ENCODE data around the gene SEC61B. TPM values are rescaled to one million over a fixed set of nuclear protein-coding genes. Genes with fewer than 3 reads are reported as not detected.

SEC61B gene
- 100 to 1,000 TPM; 186 to 199 TPM for total RNA-seq

- POLR2A ChIA-PET, result interaction anchor here (0.6 to 1.0 kb wide), 4 partner anchors 32 to 601 kb away, joined by 3 to 6 read pairs (median 4); no protein-coding TSS in a partner anchor
- CTCF ChIA-PET, result interaction anchor here (0.9 to 2.1 kb wide), 6 partner anchors 10 to 40 kb away, joined by 3 to 12 read pairs (median 4); no protein-coding TSS in a partner anchor
Measured at GRCh38 chr9:99221621-99222415, at the start of gene SEC61B, which contains the start of gene ALG2. TSS of gene SEC61B (plus strand) at chr9:99222282. CDS start at chr9:99222364, 82 bp downstream. TSS of gene ALG2 (minus strand) at chr9:99221942. CDS start at chr9:99221894, 48 bp downstream.

- ChIA-PET CTCF (no interaction called here), POLR2A (interaction anchor here (0.6 kb wide), 1 partner anchor 362 kb away, joined by 3 read pairs; no protein-coding TSS in a partner anchor)
Measured at GRCh38 chr9:99173570-99174504, 48.2 kb upstream of the SEC61B start.

GRCh38 chr9:99176527-99177013 is 45.5 kb upstream of the SEC61B start:
- CTCF ChIA-PET, result no interaction called here
- POLR2A ChIA-PET, result no interaction called here

GRCh38 chr9:99177576-99178366 is 44.3 kb upstream of the SEC61B start:
- ChIA-PET POLR2A (no interaction called here), CTCF (no interaction called here)

- POLR2A ChIA-PET, result no interaction called here
- CTCF ChIA-PET, result interaction anchor here (1.3 kb wide), 2 partner anchors 17 to 18 kb away, joined by 3 read pairs; no protein-coding TSS in a partner anchor
Measured at GRCh38 chr9:99178912-99179872, 42.9 kb upstream of the SEC61B start.

GRCh38 chr9:99180199-99180598 is 41.9 kb upstream of the SEC61B start:
- ChIA-PET CTCF (no interaction called here), POLR2A (no interaction called here)

GRCh38 chr9:99180662-99181061 is 41.4 kb upstream of the SEC61B start:
- POLR2A ChIA-PET, result no interaction called here
- CTCF ChIA-PET, result no interaction called here

- ChIA-PET POLR2A (no interaction called here), CTCF (interaction anchor here (0.8 to 1.4 kb wide), 3 partner anchors 40 to 414 kb away, joined by 3 to 4 read pairs (median 3); no protein-coding TSS in a partner anchor)
Measured at GRCh38 chr9:99181206-99181605, 40.9 kb upstream of the SEC61B start.

- ChIA-PET CTCF (interaction anchor here (0.8 to 1.4 kb wide), 4 partner anchors 40 to 414 kb away, joined by 3 to 4 read pairs (median 4); partner anchors contain the start of genes ALG2 and SEC61B), POLR2A (no interaction called here)
Measured at GRCh38 chr9:99181621-99182020, 40.5 kb upstream of the SEC61B start.

- ChIA-PET CTCF (interaction anchor here (1.2 to 1.4 kb wide), 2 partner anchors 40 to 41 kb away, joined by 3 to 4 read pairs; partner anchors contain the start of genes ALG2 and SEC61B), POLR2A (no interaction called here)
Measured at GRCh38 chr9:99182356-99182755, 39.7 kb upstream of the SEC61B start.

- POLR2A ChIA-PET, result no interaction called here
- CTCF ChIA-PET, result interaction anchor here (1.7 kb wide), 1 partner anchor 81 kb away, joined by 4 read pairs; no protein-coding TSS in a partner anchor
Measured at GRCh38 chr9:99183616-99184015, 38.5 kb upstream of the SEC61B start.

GRCh38 chr9:99184110-99184474 is 38.0 kb upstream of the SEC61B start:
- ChIA-PET CTCF (interaction anchor here (1.3 to 2.1 kb wide), 10 partner anchors 13 to 833 kb away, joined by 3 to 15 read pairs (median 6); partner anchors contain the start of genes ALG2 and SEC61B), POLR2A (no interaction called here)

GRCh38 chr9:99184475-99185347 is 37.4 kb upstream of the SEC61B start:
- POLR2A ChIA-PET, result interaction anchor here (0.6 kb wide), 1 partner anchor 175 kb away, joined by 4 read pairs; no protein-coding TSS in a partner anchor

GRCh38 chr9:99185348-99185632 is 36.8 kb upstream of the SEC61B start:
- ChIA-PET CTCF (interaction anchor here (0.6 to 2.1 kb wide), 14 partner anchors 9 to 831 kb away, joined by 3 to 15 read pairs (median 4); partner anchors contain the start of genes ALG2 and SEC61B), POLR2A (interaction anchor here (0.6 kb wide), 1 partner anchor 175 kb away, joined by 4 read pairs; no protein-coding TSS in a partner anchor)

More at GRCh38 chr9:99184475-99185347, 37.4 kb upstream of the SEC61B start:
- CTCF ChIA-PET, result interaction anchor here (0.6 to 2.1 kb wide), 14 partner anchors 9 to 832 kb away, joined by 3 to 15 read pairs (median 4); partner anchors contain the start of genes ALG2 and SEC61B

GRCh38 chr9:99185934-99186333 is 36.1 kb upstream of the SEC61B start:
- ChIA-PET POLR2A (no interaction called here), CTCF (interaction anchor here (0.7 to 2.1 kb wide), 7 partner anchors 11 to 639 kb away, joined by 3 to 15 read pairs (median 7); partner anchors contain the start of genes ALG2 and SEC61B)

- ChIA-PET CTCF (no interaction called here), POLR2A (no interaction called here)
Measured at GRCh38 chr9:99187311-99187710, 34.8 kb upstream of the SEC61B start.
